Stimulated activated CD4-positive, alpha-beta T cell treated with anti-CD3 and anti-CD28 coated beads, Interleukin-4, amount 100 ng/mL, for 48 hours (primary cell): ENCODE data around the gene SLC19A1.

Experiments used
- DNase-seq, 2 donors: peaks; one replicate each; pipeline ENCODE4 v3.0.0-alpha.2; 2020; ENCODE audit warnings: low read depth in 2 of 2

The SLC19A1 gene

GRCh38 chr21:45517249-45518065 lies 24.8 kb downstream of the SLC19A1 start:
- DNase-seq: no peak

GRCh38 chr21:45516671-45517151 lies 25.5 kb downstream of the SLC19A1 start:
- no peak for DNase-seq

- DNase-seq: no peak
Measured at GRCh38 chr21:45516071-45516670, 26.1 kb downstream of the SLC19A1 start.

- no peak for DNase-seq
Measured at GRCh38 chr21:45515241-45516061, 26.8 kb downstream of the SLC19A1 start.

- no peak for DNase-seq
Measured at GRCh38 chr21:45514311-45515021, 27.8 kb downstream of the SLC19A1 start.

- no peak for DNase-seq
Measured at GRCh38 chr21:45513741-45514310, 28.4 kb downstream of the SLC19A1 start.

GRCh38 chr21:45513003-45513717 lies 29.1 kb downstream of the SLC19A1 start:
- no peak for DNase-seq

GRCh38 chr21:45512626-45513002 lies 29.6 kb downstream of the SLC19A1 start:
- DNase-seq: no peak

- no peak for DNase-seq
Measured at GRCh38 chr21:45511661-45512431, 30.4 kb downstream of the SLC19A1 start.

- DNase-seq: no peak
Measured at GRCh38 chr21:45511007-45511406, 31.2 kb downstream of the SLC19A1 start.

- DNase-seq: no peak
Measured at GRCh38 chr21:45510466-45510955, 31.7 kb downstream of the SLC19A1 start.

- no peak for DNase-seq
Measured at GRCh38 chr21:45509566-45510465, 32.4 kb downstream of the SLC19A1 start.

GRCh38 chr21:45508607-45509565 lies 33.4 kb downstream of the SLC19A1 start:
- DNase-seq: no peak

GRCh38 chr21:45507888-45508508 lies 34.2 kb downstream of the SLC19A1 start:
- DNase-seq: no peak

- no peak for DNase-seq
Measured at GRCh38 chr21:45507523-45507875, 34.7 kb downstream of the SLC19A1 start.

- DNase-seq: no peak
Measured at GRCh38 chr21:45506836-45507522, 35.3 kb downstream of the SLC19A1 start.
